HG03139 (cell line): ENCODE data around the gene P2RX4.
"Not testable (repeated sequence)": the region's sequence is repeated elsewhere in the genome, so short reads cannot be mapped to it uniquely, and the experiment has no call there.

Experiments used
- ATAC-seq: cut with Tn5 transposase; IDR thresholded peaks from one replicate; pipeline ENCODE4 v1.9.1; 2021; ENCODE audit not compliant: unreplicated experiment

P2RX4 gene

GRCh38 chr12:121188227-121188626 is 21.7 kb upstream of the P2RX4 start:
- no peak for ATAC-seq

DNA sequence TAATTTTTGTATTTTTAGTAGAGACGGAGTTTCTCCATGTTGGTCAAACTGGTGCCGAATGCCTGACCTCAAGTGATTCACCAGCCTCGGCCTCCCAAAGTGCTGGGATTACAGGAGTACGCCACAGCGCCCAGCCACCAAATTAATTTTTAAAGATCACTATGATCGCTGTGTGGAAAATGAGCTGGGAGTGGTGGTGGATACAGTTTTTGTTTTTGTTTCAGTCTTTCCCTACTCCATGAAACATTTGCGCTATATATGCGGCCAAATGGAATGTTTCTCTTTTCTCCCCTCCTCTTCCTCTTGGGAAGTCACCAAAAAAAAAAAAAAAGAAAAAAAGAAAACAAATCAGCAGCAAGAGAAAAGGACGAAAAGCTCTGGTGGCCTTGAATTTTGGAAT is 20.8 kb upstream of the P2RX4 start:
- ATAC-seq: no peak

- ATAC-seq: no peak
Measured at GRCh38 chr12:121189619-121190155, 20.2 kb upstream of the P2RX4 start.

- no peak for ATAC-seq
Measured at GRCh38 chr12:121190523-121191031, 19.4 kb upstream of the P2RX4 start.

GRCh38 chr12:121191151-121191550 is 18.8 kb upstream of the P2RX4 start:
- no peak for ATAC-seq

- ATAC-seq: no peak
Measured at GRCh38 chr12:121196902-121197301, 13.0 kb upstream of the P2RX4 start.

DNA sequence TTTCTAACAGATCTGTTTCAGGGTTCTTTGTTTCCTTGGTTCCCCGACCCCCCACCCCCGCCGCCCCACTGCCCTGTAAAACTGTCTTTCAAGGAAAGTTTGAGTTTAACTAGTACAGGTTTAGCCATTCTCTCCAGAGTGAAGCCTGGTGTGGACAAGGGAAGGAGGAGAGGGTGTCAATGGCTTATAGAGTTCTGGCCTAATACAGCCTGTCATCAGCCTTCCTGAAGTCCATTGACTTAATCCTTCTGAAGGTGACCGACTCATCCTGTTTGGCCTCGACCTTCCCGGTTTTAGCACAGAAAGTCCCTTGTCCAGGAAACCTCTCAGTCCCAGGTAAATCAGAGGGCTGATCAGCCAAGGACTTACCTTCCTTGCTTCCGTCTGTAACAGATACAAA is 11.0 kb upstream of the P2RX4 start:
- ATAC-seq: no peak

DNA sequence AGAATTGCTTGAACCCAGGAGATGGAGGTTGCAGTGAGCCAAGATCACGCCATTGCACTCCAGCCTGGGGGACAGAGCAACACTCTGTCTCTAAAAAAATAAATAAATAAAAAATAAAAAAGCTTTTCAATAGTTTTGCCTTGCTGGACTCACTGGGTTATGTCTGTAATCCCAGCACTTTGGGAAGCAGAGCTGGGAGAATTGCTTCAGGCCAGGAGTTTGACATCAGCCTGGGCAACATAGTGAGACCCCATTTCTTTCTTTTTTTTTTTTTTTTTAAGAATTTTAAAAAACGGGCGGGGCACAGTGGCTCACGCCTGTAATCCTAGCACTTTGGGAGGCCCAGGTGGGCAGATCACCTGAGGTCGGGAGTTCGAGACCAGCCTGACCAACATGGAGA is 8.8 kb upstream of the P2RX4 start:
- ATAC-seq: not testable (repeated sequence)

- no peak for ATAC-seq
Measured at GRCh38 chr12:121202407-121203355, 7.2 kb upstream of the P2RX4 start.

DNA sequence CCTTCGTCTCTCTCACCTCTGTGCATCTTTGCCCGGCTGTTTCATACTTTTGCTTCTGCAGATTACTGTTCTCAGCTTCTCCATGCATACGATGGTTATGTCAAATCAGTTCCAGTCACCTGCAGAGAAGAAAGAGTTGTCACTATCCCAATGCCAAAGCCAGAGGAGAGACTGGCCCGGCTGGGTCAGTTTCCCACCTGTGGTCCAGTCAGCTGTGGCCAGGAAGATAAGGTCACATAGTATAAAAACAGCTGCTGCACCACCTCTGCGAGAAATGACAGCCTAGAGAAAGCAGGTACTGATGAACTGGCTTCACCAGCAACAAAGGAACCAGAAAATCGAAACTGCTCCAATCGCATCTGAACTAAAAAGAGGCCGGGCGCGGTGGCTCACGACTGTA is 6.4 kb upstream of the P2RX4 start:
- no peak for ATAC-seq

DNA sequence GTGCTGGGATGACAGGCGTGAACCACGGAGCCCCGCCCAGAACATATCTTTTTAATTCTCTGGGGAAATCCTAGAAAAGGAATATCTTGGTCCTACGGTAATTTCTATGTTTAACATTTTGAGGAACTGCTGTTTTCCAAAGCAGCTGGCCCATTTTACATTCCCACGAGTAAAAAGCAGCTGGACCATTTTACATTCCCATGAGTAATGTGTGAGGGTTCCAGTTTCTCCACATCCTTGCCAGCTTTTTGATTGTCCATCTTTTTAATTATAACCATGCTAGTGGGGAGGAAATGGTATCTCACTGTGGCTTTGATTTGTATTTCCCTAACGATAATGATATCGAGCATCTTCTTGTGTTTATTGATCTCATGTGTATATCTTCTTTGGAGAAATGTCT is 4.4 kb upstream of the P2RX4 start:
- no peak for ATAC-seq

GRCh38 chr12:121208571-121208970 is 1.4 kb upstream of the P2RX4 start:
- not testable (repeated sequence) for ATAC-seq

DNA sequence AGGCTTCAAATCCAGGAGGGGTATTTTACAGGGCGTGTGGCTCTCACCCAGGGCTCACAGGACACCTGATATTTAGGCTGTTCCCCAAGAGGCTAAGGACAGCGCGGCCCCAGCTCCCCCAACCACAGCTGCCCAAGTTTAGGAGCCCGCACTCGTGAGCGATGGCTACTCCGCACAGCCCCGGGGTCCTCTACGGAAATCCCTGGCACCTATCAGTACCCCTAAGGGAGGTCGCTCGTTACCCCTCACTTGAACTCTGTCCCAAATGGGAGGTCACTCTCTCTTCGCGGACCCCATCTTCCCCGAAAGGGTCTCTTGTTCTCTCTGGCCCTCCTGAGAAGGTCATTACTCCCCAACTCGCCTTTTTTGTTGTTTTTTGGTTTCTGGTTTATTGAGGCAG is 708 bp upstream of the P2RX4 start:
- no peak for ATAC-seq

DNA sequence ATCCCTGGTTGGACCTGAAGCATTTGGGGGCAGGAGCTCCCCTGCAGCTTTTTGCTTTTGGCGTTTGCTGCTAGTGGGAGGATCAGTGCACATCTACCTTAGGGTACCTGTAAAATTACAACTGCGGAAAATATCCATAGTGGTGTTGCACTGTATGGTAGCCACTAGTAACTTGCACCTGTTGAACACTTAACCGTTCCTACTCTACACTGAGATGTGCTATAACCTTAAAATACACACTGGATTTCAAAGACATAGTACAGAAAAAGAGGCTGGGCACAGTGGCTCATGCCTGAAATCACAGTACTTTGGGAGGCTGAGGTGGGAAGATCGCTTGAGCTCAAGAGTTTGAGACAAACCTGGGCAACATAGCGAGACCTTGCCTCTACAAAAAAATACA is 2.9 kb downstream of the P2RX4 start:
- no peak for ATAC-seq

- ATAC-seq: no peak
Measured at GRCh38 chr12:121214166-121214777, 4.3 kb downstream of the P2RX4 start.

- no peak for ATAC-seq
Measured at GRCh38 chr12:121214855-121215745, 5.2 kb downstream of the P2RX4 start.

DNA sequence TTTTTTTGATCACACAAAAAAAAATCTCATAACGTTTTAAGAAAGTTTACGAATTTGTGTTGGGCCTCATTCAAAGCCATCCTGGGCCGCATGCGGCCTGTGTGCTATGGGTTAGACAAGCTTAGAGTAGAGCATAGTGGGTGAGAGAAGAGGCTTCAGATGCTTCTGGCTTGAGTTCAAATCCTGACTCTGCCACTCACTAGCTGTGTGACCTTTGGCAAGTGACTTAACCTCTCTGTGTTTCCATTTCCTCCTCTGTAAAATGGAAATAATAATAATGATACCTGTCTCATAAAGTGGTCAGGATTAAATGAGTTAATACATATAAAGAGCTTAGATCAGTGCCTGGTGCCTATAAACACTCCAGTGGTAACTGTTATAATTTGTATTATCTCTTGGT is 6.2 kb downstream of the P2RX4 start:
- no peak for ATAC-seq

DNA sequence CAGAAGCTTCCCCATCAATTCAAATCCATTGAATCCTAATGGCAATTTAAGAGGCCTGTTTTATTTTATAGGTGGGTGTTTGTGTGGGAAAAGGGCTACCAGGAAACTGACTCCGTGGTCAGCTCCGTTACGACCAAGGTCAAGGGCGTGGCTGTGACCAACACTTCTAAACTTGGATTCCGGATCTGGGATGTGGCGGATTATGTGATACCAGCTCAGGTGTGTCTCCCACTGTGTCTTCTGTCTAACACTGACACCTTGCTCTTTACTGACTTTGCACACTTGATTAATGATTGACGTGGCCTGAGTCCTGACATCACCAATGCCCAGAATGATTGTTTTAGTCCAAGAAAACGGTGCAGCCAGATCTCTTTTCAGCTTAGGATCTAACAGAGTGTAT is 7.1 kb downstream of the P2RX4 start:
- ATAC-seq: no peak

DNA sequence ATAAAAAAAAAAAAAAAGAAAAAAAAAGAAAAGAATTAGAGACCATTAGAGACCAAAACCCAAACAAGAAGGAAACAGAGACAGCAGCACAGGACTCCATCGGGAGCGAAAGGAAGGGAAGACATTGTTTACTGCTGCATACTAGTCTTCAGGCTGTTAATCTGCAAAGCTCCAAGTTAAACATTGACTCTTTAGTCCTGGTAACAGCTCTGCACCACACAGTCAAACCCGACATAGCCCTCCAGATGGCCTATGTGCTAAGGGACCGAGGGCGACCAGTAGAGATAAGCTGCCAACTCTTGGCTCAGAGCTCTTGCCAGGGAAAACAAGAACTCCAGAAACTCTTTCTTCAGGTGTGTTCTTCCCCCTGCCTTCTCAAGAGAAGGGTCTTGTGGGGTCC is 7.8 kb downstream of the P2RX4 start:
- no peak for ATAC-seq

DNA sequence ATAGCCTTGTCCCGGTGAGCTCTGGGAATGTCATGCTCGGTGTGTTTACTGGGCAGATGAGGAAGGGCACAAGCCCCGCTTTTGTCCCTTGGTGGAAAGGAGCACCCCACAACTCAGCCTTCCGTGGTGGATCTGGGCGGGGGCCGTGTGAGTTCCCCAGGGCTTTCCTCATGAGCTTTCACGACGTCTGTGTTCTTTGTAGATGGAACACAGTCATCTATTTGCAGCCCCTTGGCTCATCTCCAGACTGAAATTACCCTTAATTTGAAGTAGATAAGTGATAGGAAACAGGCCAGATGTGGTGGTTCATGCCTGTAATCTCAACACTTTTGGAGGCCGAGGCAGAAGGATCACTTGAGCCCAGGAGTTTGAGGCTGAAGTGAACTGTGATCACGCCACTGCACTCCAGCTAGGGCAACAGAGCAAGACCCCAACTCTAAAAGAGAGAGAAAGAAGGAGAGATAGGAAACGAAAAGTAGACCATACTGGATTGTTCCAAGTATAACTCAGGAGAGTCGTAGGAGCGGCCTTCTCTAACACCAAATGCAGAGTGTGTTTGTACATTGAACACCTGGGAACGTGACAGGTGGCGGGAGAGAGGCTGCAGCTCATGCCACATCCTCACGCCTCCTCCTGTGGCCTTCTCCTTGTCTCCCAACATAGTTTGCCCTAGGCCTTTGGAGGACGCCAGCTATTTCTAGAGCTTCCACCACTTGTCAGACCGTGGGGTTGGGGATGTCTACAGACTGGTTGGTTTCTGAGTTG is 8.8 kb downstream of the P2RX4 start:
- ATAC-seq: no peak
